ENCODE results near the gene C11orf71. TPM values are rescaled to one million over a fixed set of nuclear protein-coding genes. Genes with fewer than 3 reads are reported as not detected.

The C11orf71 gene
- total and polyA plus RNA-seq, 10 of the 15 experiments (the other 5 are each of a cell fraction or from before 2014, with no cell fraction given) = 1.4 to 12.0 (median 7.1) TPM

DNA sequence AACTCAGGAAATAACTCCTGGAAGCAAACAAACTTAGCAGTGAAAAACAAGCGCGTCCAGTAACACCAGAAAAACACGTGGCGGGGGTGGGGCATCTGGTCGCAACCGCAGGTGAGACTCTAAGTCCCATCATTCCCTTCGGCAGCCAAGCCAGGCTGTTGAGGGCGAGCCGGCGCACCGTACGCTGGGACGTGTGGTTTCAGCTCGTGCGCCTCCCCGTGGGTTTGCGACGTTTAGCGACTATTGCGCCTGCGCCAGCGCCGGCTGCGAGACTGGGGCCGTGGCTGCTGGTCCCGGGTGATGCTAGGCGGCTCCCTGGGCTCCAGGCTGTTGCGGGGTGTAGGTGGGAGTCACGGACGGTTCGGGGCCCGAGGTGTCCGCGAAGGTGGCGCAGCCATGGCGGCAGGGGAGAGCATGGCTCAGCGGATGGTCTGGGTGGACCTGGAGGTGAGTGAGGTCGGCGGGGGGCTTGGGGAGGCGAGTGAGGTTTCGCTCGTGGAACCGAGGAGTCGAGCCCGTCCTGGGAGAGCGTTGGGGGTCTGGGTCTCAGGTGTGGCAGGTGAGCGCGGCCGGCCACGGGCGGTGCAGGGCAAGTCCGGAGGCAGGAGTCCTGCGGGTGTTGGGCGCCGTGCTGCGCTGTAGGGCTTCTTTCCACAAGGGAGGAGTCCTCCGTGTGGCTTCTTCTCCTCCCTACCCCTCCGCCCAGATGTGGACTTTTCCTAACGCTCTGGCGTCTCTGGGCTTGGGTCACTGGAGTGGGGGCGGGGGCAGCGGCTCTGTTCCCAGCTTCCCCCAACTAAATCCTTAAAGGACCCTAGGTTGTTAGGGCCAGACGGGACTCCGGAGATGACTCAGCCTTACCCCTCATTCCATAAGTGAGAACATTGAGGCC is 39.2 kb upstream of the C11orf71 start, which contains the start of gene REXO2 (continued):
- TF ChIP-seq E4F1 (IDR thresholded peaks at IDR 0.05; ENCODE audit: borderline replicate concordance, partially characterized antibody) (peak; percentile 65), DPF2 (IDR thresholded peaks at IDR 0.05) (0 out of 2 replicates have a peak, but pooled peaks have one; percentile 20), SRF (IDR thresholded peaks at IDR 0.05; ENCODE audit: low read depth in 2 of 2, low read length in 2 of 2) (no peak), NRF1 (conservative IDR thresholded peaks at IDR 0.05; ENCODE audit: low read depth, low read length) (peak; percentile 60), SPI1 (IDR thresholded peaks at IDR 0.05; ENCODE audit: borderline replicate concordance, insufficient read depth, low read depth, low read length) (no peak), CREB1 (IDR thresholded peaks at IDR 0.05; ENCODE audit: low read depth) (peak; percentile 66), TARDBP (IDR thresholded peaks at IDR 0.05; ENCODE audit: borderline replicate concordance) (peak; percentile 89), SIX5 (IDR thresholded peaks at IDR 0.05; ENCODE audit: low read depth, low read length, severe bottlenecking) (peak; percentile 88), TCF12 (IDR thresholded peaks at IDR 0.05; ENCODE audit: low read depth, low read length) (peak; percentile 59; the same call in 1 of the 2 replicates), KAT2A (conservative IDR thresholded peaks at IDR 0.05; ENCODE audit: control insufficient read depth, low read depth, low read length) (no peak), MXI1 (IDR thresholded peaks at IDR 0.05; ENCODE audit: low read depth, low read length) (peak; percentile 85), MEF2A (IDR thresholded peaks at IDR 0.05; ENCODE audit: insufficient read depth, low read depth, low read length) (no peak), ZZZ3 (IDR thresholded peaks at IDR 0.05; ENCODE audit: control insufficient read depth, insufficient read length, low read depth) (no peak), ZNF207 (IDR thresholded peaks at IDR 0.05; ENCODE audit: borderline replicate concordance) (peak; percentile 20; the same call in 1 of the 2 replicates), SMARCA5 (IDR thresholded peaks at IDR 0.05) (no peak), EP300 (IDR thresholded peaks at IDR 0.05; ENCODE audit: borderline replicate concordance in 1 of 2, control insufficient read depth in 1 of 2, low read depth in 2 of 2, low read length in 2 of 2) (no peak), MTA2 (IDR thresholded peaks at IDR 0.05; ENCODE audit: low read depth) (no peak), HDGF (IDR thresholded peaks at IDR 0.05) (no peak), PAX5 (IDR thresholded peaks at IDR 0.05; ENCODE audit: borderline replicate concordance, low read depth, low read length) (peak; percentile 25; the same call in 1 of the 2 replicates), NBN (IDR thresholded peaks at IDR 0.05) (no peak), CBFB (IDR thresholded peaks at IDR 0.05; ENCODE audit: low read depth) (peak; percentile 64; the same call in 1 of the 2 replicates), RAD51 (IDR thresholded peaks at IDR 0.05) (peak; percentile 75), BHLHE40 (IDR thresholded peaks at IDR 0.05; ENCODE audit: borderline replicate concordance in 1 of 2, low read depth in 2 of 2, low read length in 1 of 2) (peak; percentile 77 to 89), LARP7 (IDR thresholded peaks at IDR 0.05) (0 out of 2 replicates have a peak, but pooled peaks have one; percentile 58)
- TF ChIP-seq, protein P1, sequence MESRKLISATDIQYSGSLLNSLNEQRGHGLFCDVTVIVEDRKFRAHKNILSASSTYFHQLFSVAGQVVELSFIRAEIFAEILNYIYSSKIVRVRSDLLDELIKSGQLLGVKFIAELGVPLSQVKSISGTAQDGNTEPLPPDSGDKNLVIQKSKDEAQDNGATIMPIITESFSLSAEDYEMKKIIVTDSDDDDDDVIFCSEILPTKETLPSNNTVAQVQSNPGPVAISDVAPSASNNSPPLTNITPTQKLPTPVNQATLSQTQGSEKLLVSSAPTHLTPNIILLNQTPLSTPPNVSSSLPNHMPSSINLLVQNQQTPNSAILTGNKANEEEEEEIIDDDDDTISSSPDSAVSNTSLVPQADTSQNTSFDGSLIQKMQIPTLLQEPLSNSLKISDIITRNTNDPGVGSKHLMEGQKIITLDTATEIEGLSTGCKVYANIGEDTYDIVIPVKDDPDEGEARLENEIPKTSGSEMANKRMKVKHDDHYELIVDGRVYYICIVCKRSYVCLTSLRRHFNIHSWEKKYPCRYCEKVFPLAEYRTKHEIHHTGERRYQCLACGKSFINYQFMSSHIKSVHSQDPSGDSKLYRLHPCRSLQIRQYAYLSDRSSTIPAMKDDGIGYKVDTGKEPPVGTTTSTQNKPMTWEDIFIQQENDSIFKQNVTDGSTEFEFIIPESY (IDR thresholded peaks at IDR 0.05) = no peak
- TF ChIP-seq, protein P2, sequence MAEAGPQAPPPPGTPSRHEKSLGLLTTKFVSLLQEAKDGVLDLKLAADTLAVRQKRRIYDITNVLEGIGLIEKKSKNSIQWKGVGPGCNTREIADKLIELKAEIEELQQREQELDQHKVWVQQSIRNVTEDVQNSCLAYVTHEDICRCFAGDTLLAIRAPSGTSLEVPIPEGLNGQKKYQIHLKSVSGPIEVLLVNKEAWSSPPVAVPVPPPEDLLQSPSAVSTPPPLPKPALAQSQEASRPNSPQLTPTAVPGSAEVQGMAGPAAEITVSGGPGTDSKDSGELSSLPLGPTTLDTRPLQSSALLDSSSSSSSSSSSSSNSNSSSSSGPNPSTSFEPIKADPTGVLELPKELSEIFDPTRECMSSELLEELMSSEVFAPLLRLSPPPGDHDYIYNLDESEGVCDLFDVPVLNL (IDR thresholded peaks at IDR 0.05; ENCODE audit: low read depth, low read length) = no peak
